SIG-M5 (cell line): ENCODE measurements around the gene GNL3.

ENCODE experiments used
- DNase-seq: peaks from one replicate; lab custom pipeline; 2025; lab: John Stamatoyannopoulos, UW

Gene GNL3

GRCh38 chr3:52688266-52688665 lies 2.4 kb downstream of the GNL3 start:
- no peak for DNase-seq

GRCh38 chr3:52689151-52689550 lies 3.3 kb downstream of the GNL3 start:
- no peak for DNase-seq

GRCh38 chr3:52690560-52690959 lies 4.7 kb downstream of the GNL3 start:
- DNase-seq = no peak

GRCh38 chr3:52693071-52693470 lies 7.2 kb downstream of the GNL3 start:
- no peak for DNase-seq

GRCh38 chr3:52694528-52695189 lies 8.8 kb downstream of the GNL3 start:
- no peak for DNase-seq

GRCh38 chr3:52695798-52696671 lies 10.2 kb downstream of the GNL3 start:
- DNase-seq = no peak

- no peak for DNase-seq
These were observed 11.2 kb downstream of the GNL3 start for GRCh38 chr3:52696830-52697631.

- no peak for DNase-seq
These were observed 11.8 kb downstream of the GNL3 start for GRCh38 chr3:52697632-52697965.

- DNase-seq = no peak
These were observed 17.5 kb downstream of the GNL3 start for GRCh38 chr3:52703341-52703740.

- DNase-seq = no peak
These were observed 19.0 kb downstream of the GNL3 start for GRCh38 chr3:52704611-52705437.

- DNase-seq = no peak
These were observed 19.5 kb downstream of the GNL3 start for GRCh38 chr3:52705438-52705687.

- DNase-seq = no peak
These were observed 20.2 kb downstream of the GNL3 start, which contains the start of the genes GLT8D1 and SPCS1 for GRCh38 chr3:52705688-52706686. Gene GLT8D1, minus strand, starts transcription at chr3:52705791. Its CDS starts 5,331 bp downstream, at chr3:52700460. Gene SPCS1, plus strand, starts transcription at chr3:52706106. Its CDS starts 141 bp downstream, at chr3:52706247.

- DNase-seq = no peak
These were observed 21.8 kb downstream of the GNL3 start for GRCh38 chr3:52707585-52707984.

- DNase-seq = no peak
These were observed 24.7 kb downstream of the GNL3 start for GRCh38 chr3:52710512-52710911.

GRCh38 chr3:52712291-52713212 lies 26.7 kb downstream of the GNL3 start:
- no peak for DNase-seq

- DNase-seq = no peak
These were observed 28.8 kb downstream of the GNL3 start for GRCh38 chr3:52714335-52715302.

GRCh38 chr3:52715714-52716305 lies 30.0 kb downstream of the GNL3 start:
- no peak for DNase-seq

GRCh38 chr3:52719618-52720017 lies 33.8 kb downstream of the GNL3 start:
- no peak for DNase-seq
